GM12801 (cell line): Measurements from ENCODE around the gene ALDH1B1.

Experiments
- CTCF ChIP-seq: IDR thresholded peaks from one replicate; pipeline ENCODE4 v1.5.1; 2011; ENCODE audit warnings: control low read depth; ENCODE audit not compliant: insufficient read length; ENCODE audit errors: extremely low read depth

The ALDH1B1 gene

DNA sequence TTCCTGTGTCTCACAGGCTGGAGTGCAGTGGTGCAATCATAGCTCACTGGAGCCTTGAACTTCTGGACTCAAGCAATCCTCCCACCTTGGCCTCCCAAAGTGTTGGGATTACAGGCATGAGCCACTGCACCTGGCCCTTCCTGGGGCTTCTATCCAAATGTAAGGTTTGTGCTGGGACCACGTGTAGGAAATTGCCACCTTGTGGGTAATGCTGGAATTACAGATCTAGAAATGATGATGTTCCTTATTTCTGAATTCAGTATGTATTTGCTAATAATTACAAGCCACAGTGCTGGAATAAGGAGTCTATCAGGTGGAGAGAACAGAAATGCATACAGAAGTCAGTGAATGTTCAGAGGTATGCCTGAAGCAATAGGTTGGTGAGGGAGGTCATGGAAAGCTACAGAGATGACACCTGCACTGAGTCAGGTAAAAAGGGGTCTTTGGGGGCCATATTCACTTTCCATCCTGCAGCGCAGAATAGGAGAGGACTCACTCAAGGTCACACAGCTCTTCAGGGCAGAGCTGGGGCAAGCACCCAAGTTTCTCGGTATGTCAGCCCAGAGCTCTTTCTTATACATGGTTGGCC is 40.5 kb downstream of the ALDH1B1 start:
- no peak for TF ChIP-seq CTCF

DNA sequence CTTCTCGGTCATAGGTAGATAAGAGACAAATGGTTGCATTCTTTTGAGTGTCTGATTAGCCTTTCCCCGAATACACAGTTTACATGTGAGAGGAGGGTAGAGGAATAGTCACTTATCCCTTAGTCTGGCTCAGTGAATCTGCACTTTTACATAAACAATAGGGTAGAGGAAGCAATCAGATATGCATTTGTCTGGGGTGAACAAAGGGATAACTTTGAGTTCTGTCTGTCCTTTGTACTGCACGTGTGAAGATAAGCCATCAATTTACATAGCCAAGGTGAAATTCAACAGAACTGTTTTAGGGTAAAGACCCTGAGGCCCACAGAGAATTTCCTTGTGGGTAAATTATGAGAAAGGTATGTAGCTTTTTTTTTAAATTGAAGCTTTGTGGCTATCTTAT is 41.9 kb downstream of the ALDH1B1 start:
- TF ChIP-seq CTCF = no peak

- no peak for TF ChIP-seq CTCF
Observed at GRCh38 chr9:38434853-38435252, 42.4 kb downstream of the ALDH1B1 start.

- TF ChIP-seq CTCF = no peak
Observed at GRCh38 chr9:38435521-38435920, 43.0 kb downstream of the ALDH1B1 start.

- no peak for TF ChIP-seq CTCF
Observed at GRCh38 chr9:38436708-38437107, 44.2 kb downstream of the ALDH1B1 start.

- TF ChIP-seq CTCF = no peak
Observed at GRCh38 chr9:38437193-38437823, 44.8 kb downstream of the ALDH1B1 start.

DNA sequence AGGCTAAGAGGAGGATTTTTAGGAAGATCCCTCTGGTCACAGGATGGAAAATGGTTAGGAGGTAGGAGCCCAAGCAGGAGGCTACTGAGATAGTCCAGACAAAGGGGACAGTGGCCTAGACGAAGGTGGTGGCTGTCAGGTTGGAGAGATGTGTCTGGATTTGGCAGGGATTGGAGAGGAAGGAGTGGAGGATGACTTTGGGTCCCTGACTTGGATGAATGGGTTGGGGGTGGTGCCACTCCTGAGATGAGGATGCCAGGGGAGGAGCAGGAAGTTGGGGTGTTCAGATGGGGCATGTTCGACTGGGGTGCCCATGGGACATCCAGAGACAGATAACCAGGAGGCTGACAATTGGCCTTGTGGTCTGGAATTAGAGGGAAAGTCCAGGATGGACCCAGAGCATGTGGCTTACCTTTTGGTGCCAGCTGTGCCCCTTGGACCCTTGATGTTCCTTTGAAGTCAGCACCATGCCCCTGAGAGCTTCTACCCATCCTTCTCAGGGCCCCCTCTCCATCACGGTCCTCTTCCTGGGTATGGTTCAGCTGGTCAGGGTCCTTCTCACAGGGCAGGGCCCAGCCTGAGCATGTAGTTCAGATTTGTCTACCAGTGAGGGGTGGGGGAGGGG is 46.9 kb downstream of the ALDH1B1 start:
- no peak for TF ChIP-seq CTCF
